CD4-positive, alpha-beta memory T cell (primary cell): ENCODE data around the gene FLOT1. TPM values are rescaled to one million over a fixed set of nuclear protein-coding genes. Genes with fewer than 3 reads are reported as not detected.

Source experiments
- CTCF ChIA-PET: fragments of 350-600 bp; sonication (Branson Sonifier 250); formaldehyde crosslinking; loops from one replicate; lab custom pipeline; 2021; ENCODE audit warnings: inconsistent platforms; ENCODE audit not compliant: partially characterized antibody; lab: Charles Lee
- POLR2A ChIA-PET: fragments of 350-600 bp; sonication (Branson Sonifier 250); formaldehyde crosslinking; loops from one replicate; lab custom pipeline; 2021; ENCODE audit not compliant: partially characterized antibody; lab: Charles Lee
- DNase-seq, 5 donors: peaks; one replicate each; pipeline versions ENCODE4 v3.0.0 to v3.0.0-alpha.2; 2020 to 2022; ENCODE audit warnings: mixed read lengths in 1 of 5
- H3K27ac ChIP-seq: one replicate; pipeline ENCODE4 v1.7.0; 2013; ENCODE audit warnings: low read depth, low read length
- H3K27me3 ChIP-seq: 2 replicates; pipeline ENCODE4 v1.7.0; 2013; ENCODE audit warnings: mild to moderate bottlenecking, low read length, moderate library complexity; ENCODE audit not compliant: insufficient read depth
- H3K36me3 ChIP-seq: 2 replicates; pipeline ENCODE4 v1.7.0; 2013; ENCODE audit warnings: mild to moderate bottlenecking, low read length, moderate library complexity; ENCODE audit not compliant: insufficient read depth
- H3K4me1 ChIP-seq: 2 replicates; pipeline ENCODE4 v1.7.0; 2013; ENCODE audit warnings: mild to moderate bottlenecking, low read length, moderate library complexity; ENCODE audit not compliant: insufficient read depth
- H3K4me3 ChIP-seq, 2 donors: one replicate each; pipeline ENCODE4 v1.7.0; 2013; ENCODE audit warnings: low read length in 2 of 2, mild to moderate bottlenecking in 1 of 2
- H3K9me3 ChIP-seq, 2 donors: one replicate each; pipeline ENCODE4 v1.7.0; 2013; ENCODE audit warnings: low read length in 2 of 2, control low read depth in 1 of 2; ENCODE audit not compliant: control insufficient read depth in 1 of 2
- H3K27ac Mint-ChIP-seq, 7 donors: one replicate each; pipeline ENCODE4 v1.8.0; 2020 to 2021; ENCODE audit warnings: mixed read lengths in 7 of 7, mild to moderate bottlenecking in 6 of 7, inconsistent platforms in 3 of 7, moderate library complexity in 3 of 7
- H3K27me3 Mint-ChIP-seq, 2 donors: one replicate each; pipeline ENCODE4 v1.8.0; 2020 to 2021; ENCODE audit warnings: mixed read lengths in 2 of 2
- H3K36me3 Mint-ChIP-seq, 2 donors: one replicate each; pipeline ENCODE4 v1.8.0; 2020 to 2021; ENCODE audit warnings: mixed read lengths in 2 of 2, inconsistent platforms in 1 of 2, mild to moderate bottlenecking in 1 of 2
- H3K4me1 Mint-ChIP-seq, 4 donors: one replicate each; pipeline ENCODE4 v1.8.0; 2020 to 2021; ENCODE audit warnings: mixed read lengths in 4 of 4, mild to moderate bottlenecking in 1 of 4
- H3K4me3 Mint-ChIP-seq, 8 donors: one replicate each; pipeline ENCODE4 v1.8.0; 2020 to 2021; ENCODE audit warnings: mixed read lengths in 8 of 8, mild to moderate bottlenecking in 7 of 8, moderate library complexity in 6 of 8, inconsistent platforms in 3 of 8
- H3K9me3 Mint-ChIP-seq, 8 donors: one replicate each; pipeline ENCODE4 v1.8.0; 2020 to 2021; ENCODE audit warnings: mixed read lengths in 8 of 8, mild to moderate bottlenecking in 5 of 8, inconsistent platforms in 3 of 8, moderate library complexity in 1 of 8
- intact Hi-C: fragments of 100-400 bp; cut with micrococcal nuclease; formaldehyde crosslinking; loops from one replicate; pipeline ENCODE4 v1.15.1; 2023
- polyA plus RNA-seq, 2 donors: library from polyadenylated mRNA; unstranded; fragments of 300-500 nt; fragmentation: Illumina TruSeq; gene quantifications; one replicate each; pipeline ENCODE4 v1.2.3, GENCODE V29; 2021
- total RNA-seq, 2 experiments: library from RNA; stranded (reverse); gene quantifications; one replicate each; pipeline ENCODE4 v1.2.3, GENCODE V29; 2021

Gene FLOT1
- total and polyA plus RNA-seq, 4 experiments from 2014 or later: 74.6 to 82.1 (median 76.9) TPM

- Histone ChIP-seq H3K9me3 (no peaks in the 10 kb centered on the region), H3K4me1 (peaks cover 34% of the 10 kb centered on the region), H3K4me3 (peak overlapping the region; percentile 93 to 99), H3K36me3 (peaks cover 15% of the 10 kb centered on the region), H3K27ac (peak overlapping the region; percentile 94), H3K27me3 (no peaks in the 10 kb centered on the region)
- peak; percentile 86 to 95 (median 90) for DNase-seq
- H3K9me3 Mint-ChIP-seq: peaks cover 0 to 3% (median 0%) of the 10 kb centered on the region in 8 donors
- intact Hi-C loops: loop anchor here (1.0 to 2.0 kb wide), 5 partner anchors 8 to 66 kb away; partner anchors contain the start of genes DHX16, MDC1, MRPS18B and NRM
- peak overlapping the region; percentile 97 to 100 (median 99) for H3K4me3 Mint-ChIP-seq
- ChIA-PET CTCF (interaction anchor here (1.2 to 19.9 kb wide), 7 partner anchors 10 to 200 kb away, joined by 3 to 865 read pairs (median 4); partner anchors contain the start of genes DHX16, MDC1 and TUBB), POLR2A (interaction anchor here (0.8 to 29.9 kb wide), 15 partner anchors 11 to 469 kb away, joined by 3 to 1474 read pairs (median 6); partner anchors contain the start of genes ABCF1, DHX16, FLOT1 and GNL1)
- H3K4me1 Mint-ChIP-seq: peaks cover 18 to 63% (median 30%) of the 10 kb centered on the region in 4 donors
- peak overlapping the region; percentile 96 to 99 (median 98) for H3K27ac Mint-ChIP-seq
- peaks cover 50 to 68% of the 10 kb centered on the region in 2 donors for H3K36me3 Mint-ChIP-seq
- H3K27me3 Mint-ChIP-seq: no peaks in the 10 kb centered on the region
These were observed 60.1 kb downstream of the FLOT1 start for GRCh38 chr6:30682143-30683117.

- H3K9me3 Mint-ChIP-seq: peaks cover 0 to 3% (median 0%) of the 10 kb centered on the region in 8 donors
- peaks cover 57 to 68% of the 10 kb centered on the region in 2 donors for H3K36me3 Mint-ChIP-seq
- CTCF ChIA-PET: interaction anchor here (1.1 to 19.9 kb wide), 8 partner anchors 9 to 200 kb away, joined by 3 to 865 read pairs (median 4); partner anchors contain the start of genes DHX16, MDC1 and TUBB
- no peaks in the 10 kb centered on the region for H3K27me3 Mint-ChIP-seq
- H3K36me3 ChIP-seq: peaks cover 21% of the 10 kb centered on the region
- POLR2A ChIA-PET: interaction anchor here (0.6 to 29.9 kb wide), 12 partner anchors 10 to 515 kb away, joined by 3 to 1474 read pairs (median 6); partner anchors contain the start of genes ABCF1, DHX16, FLOT1 and MDC1
- H3K27ac ChIP-seq: peak overlapping the region; percentile 94
- peaks cover 18 to 63% (median 30%) of the 10 kb centered on the region in 4 donors for H3K4me1 Mint-ChIP-seq
- no peaks in the 10 kb centered on the region for H3K27me3 ChIP-seq
- DNase-seq: no peak
- H3K9me3 ChIP-seq: no peaks in the 10 kb centered on the region
- H3K27ac Mint-ChIP-seq: peak overlapping the region; percentile 96 to 99 (median 98)
- H3K4me3 ChIP-seq: peak overlapping the region; percentile 93 to 99
- H3K4me1 ChIP-seq: peaks cover 35% of the 10 kb centered on the region
- peak overlapping the region; percentile 97 to 100 (median 99) for H3K4me3 Mint-ChIP-seq
- intact Hi-C loops: loop anchor here (1.0 to 2.0 kb wide), 5 partner anchors 8 to 65 kb away; partner anchors contain the start of genes DHX16, MDC1, MRPS18B and NRM
These were observed 60.7 kb downstream of the FLOT1 start for GRCh38 chr6:30681766-30682142.

GRCh38 chr6:30679765-30680535, 62.5 kb downstream of the FLOT1 start:
- H3K36me3 ChIP-seq: peaks cover 32% of the 10 kb centered on the region
- peak overlapping the region; percentile 88 to 99 (median 91) for H3K27ac Mint-ChIP-seq
- ChIA-PET POLR2A (interaction anchor here (0.7 to 29.9 kb wide), 12 partner anchors 8 to 466 kb away, joined by 3 to 1474 read pairs (median 6); partner anchors contain the start of genes DHX16, FLOT1, MDC1 and MRPS18B), CTCF (interaction anchor here (0.7 to 19.9 kb wide), 24 partner anchors 8 to 198 kb away, joined by 3 to 865 read pairs (median 4); partner anchors contain the start of genes MDC1, MRPS18B, NRM and TUBB)
- H3K27ac ChIP-seq: peak overlapping the region; percentile 94
- peaks cover 17 to 61% (median 34%) of the 10 kb centered on the region in 4 donors for H3K4me1 Mint-ChIP-seq
- no peaks in the 10 kb centered on the region for H3K27me3 ChIP-seq
- peaks cover 38% of the 10 kb centered on the region for H3K4me1 ChIP-seq
- peak overlapping the region; percentile 70 to 93 for H3K4me3 ChIP-seq
- H3K9me3 Mint-ChIP-seq: peaks cover 0 to 1% (median 0%) of the 10 kb centered on the region in 8 donors
- H3K36me3 Mint-ChIP-seq: peaks cover 60 to 64% of the 10 kb centered on the region in 2 donors
- no peaks in the 10 kb centered on the region for H3K9me3 ChIP-seq
- no peaks in the 10 kb centered on the region for H3K27me3 Mint-ChIP-seq
- intact Hi-C loops: loop anchor here (1.0 kb wide), 3 partner anchors 42 to 407 kb away; no protein-coding TSS in a partner anchor
- H3K4me3 Mint-ChIP-seq: peak overlapping the region; percentile 97 to 100 (median 99)
- DNase-seq: no peak

GRCh38 chr6:30678964-30679726, 63.3 kb downstream of the FLOT1 start:
- Mint-ChIP-seq H3K4me3 (peak overlapping the region; percentile 97 to 100 (median 99)), H3K4me1 (peaks cover 17 to 57% (median 34%) of the 10 kb centered on the region in 4 donors)
- POLR2A ChIA-PET: interaction anchor here (0.7 to 29.9 kb wide), 11 partner anchors 31 to 200 kb away, joined by 3 to 1474 read pairs (median 4); partner anchors contain the start of genes ATAT1, FLOT1, MDC1 and MRPS18B

More at GRCh38 chr6:30678964-30679726, 63.3 kb downstream of the FLOT1 start:
- H3K36me3 ChIP-seq: peaks cover 32% of the 10 kb centered on the region
- Mint-ChIP-seq H3K27ac (peak overlapping the region; percentile 88 to 99 (median 91)), H3K27me3 (no peaks in the 10 kb centered on the region), H3K36me3 (peaks cover 56 to 59% of the 10 kb centered on the region in 2 donors), H3K9me3 (peaks cover 0 to 1% (median 0%) of the 10 kb centered on the region in 8 donors)
- H3K4me1 ChIP-seq: peaks cover 38% of the 10 kb centered on the region
- H3K4me3 ChIP-seq: peak overlapping the region; percentile 70 to 93
- H3K9me3 ChIP-seq: no peaks in the 10 kb centered on the region
- H3K27me3 ChIP-seq: no peaks in the 10 kb centered on the region
- CTCF ChIA-PET: interaction anchor here (0.7 to 19.9 kb wide), 32 partner anchors 9 to 408 kb away, joined by 3 to 865 read pairs (median 4); partner anchors contain the start of genes MDC1, MRPS18B, NRM and TUBB
- intact Hi-C loops: loop anchor here (1.0 kb wide), 3 partner anchors 43 to 408 kb away; no protein-coding TSS in a partner anchor
- peak overlapping the region; percentile 94 for H3K27ac ChIP-seq
- peak; percentile 87 to 92 (median 89) for DNase-seq
